PC-3 (cell line): ENCODE results near the gene C10orf71. TPM values are rescaled to one million over a fixed set of nuclear protein-coding genes. Genes with fewer than 3 reads are reported as not detected.

Experiments used
- ATAC-seq: fragments of 200-7000 bp; cut with Tn5 transposase; 2 replicates; pipeline ENCODE4 v1.9.1; 2020; ENCODE audit warnings: mild to moderate bottlenecking, moderate library complexity
- BruUV-seq: library from RNA; stranded (reverse); fragments of 400-500 nt; replicated peaks from 2 replicates; lab custom pipeline; 2021; lab: Mats Ljungman, UMichigan
- CTCF ChIA-PET: fragments of 300-600 bp; sonication (Branson Sonifier 250); formaldehyde crosslinking; loops from one replicate; lab custom pipeline; 2022; ENCODE audit warnings: antibody characterized with exemption; lab: Charles Lee
- POLR2A ChIA-PET: fragments of 300-600 bp; sonication (Branson Sonifier 250); formaldehyde crosslinking; loops from one replicate; lab custom pipeline; 2022; ENCODE audit warnings: antibody characterized with exemption; ENCODE audit not compliant: unreplicated experiment; lab: Charles Lee
- DNase-seq: peaks from one replicate; pipeline ENCODE4 v3.0.0-alpha.2; 2015
- H2AFZ ChIP-seq: fragments of 300-600 bp; sonication (generic); 2 replicates; pipeline ENCODE4 v1.6.0; 2016; ENCODE audit warnings: antibody characterized with exemption, low read length
- H3F3A ChIP-seq: fragments of 300-600 bp; sonication (generic); one replicate; pipeline ENCODE4 v1.6.0; 2017; ENCODE audit warnings: antibody characterized with exemption, low read length, control low read depth, mild to moderate bottlenecking; ENCODE audit not compliant: unreplicated experiment
- H3K27ac ChIP-seq: fragments of 300-600 bp; sonication (generic); 2 replicates; pipeline ENCODE4 v1.5.1; 2016; ENCODE audit warnings: mild to moderate bottlenecking, low read length
- H3K27me3 ChIP-seq: fragments of 300-600 bp; sonication (generic); 2 replicates; pipeline ENCODE4 v1.6.1; 2016; ENCODE audit warnings: low read length, mixed read lengths
- H3K36me3 ChIP-seq: fragments of 300-600 bp; sonication (generic); 2 replicates; pipeline ENCODE4 v1.6.1; 2016; ENCODE audit warnings: low read depth, mixed run types, low read length, mixed read lengths
- H3K4me1 ChIP-seq: fragments of 300-600 bp; sonication (generic); 2 replicates; pipeline ENCODE4 v1.5.1; 2016; ENCODE audit warnings: low read length; ENCODE audit not compliant: insufficient read depth
- H3K4me2 ChIP-seq: fragments of 300-600 bp; sonication (generic); 2 replicates; pipeline ENCODE4 v1.6.0; 2016; ENCODE audit warnings: low read length
- H3K4me3 ChIP-seq: fragments of 300-600 bp; sonication (generic); 2 replicates; pipeline ENCODE4 v1.5.1; 2016; ENCODE audit warnings: mild to moderate bottlenecking, low read length, mixed read lengths
- H3K79me2 ChIP-seq: fragments of 300-600 bp; sonication (generic); 2 replicates; pipeline ENCODE4 v1.6.1; 2017; ENCODE audit warnings: low read length, mixed read lengths
- H3K9ac ChIP-seq: fragments of 300-600 bp; sonication (generic); 2 replicates; pipeline ENCODE4 v1.6.0; 2016; ENCODE audit warnings: mild to moderate bottlenecking, low read length
- H3K9me2 ChIP-seq: fragments of 300-600 bp; sonication (generic); replicated peaks from 2 replicates; pipeline ENCODE4 v1.6.1; 2016; ENCODE audit warnings: mixed run types, low read length, mixed read lengths
- H3K9me3 ChIP-seq: fragments of 300-600 bp; sonication (generic); 2 replicates; pipeline ENCODE4 v1.6.1; 2016; ENCODE audit warnings: low read length, mixed read lengths
- H4K20me1 ChIP-seq: fragments of 300-600 bp; sonication (generic); 2 replicates; pipeline ENCODE4 v1.6.1; 2016; ENCODE audit warnings: low read length, mixed read lengths
- CTCF ChIP-seq: fragments of 300-600 bp; sonication (generic); conservative IDR thresholded peaks from 2 replicates; pipeline ENCODE4 v1.5.1; 2017; ENCODE audit warnings: antibody characterized with exemption, low read depth, mild to moderate bottlenecking, low read length
- EZH2 ChIP-seq: fragments of 300-600 bp; sonication (generic); IDR thresholded peaks from one replicate; pipeline ENCODE4 v1.6.1; 2017; ENCODE audit warnings: antibody characterized with exemption, mild to moderate bottlenecking, low read length; ENCODE audit not compliant: unreplicated experiment
- EZH2phosphoT487 ChIP-seq: fragments of 300-600 bp; sonication (generic); IDR thresholded peaks from 2 replicates; pipeline ENCODE4 v1.6.1; 2018; ENCODE audit warnings: mild to moderate bottlenecking, antibody characterized with exemption, low read length, borderline replicate concordance
- intact Hi-C: fragments of 100-400 bp; cut with micrococcal nuclease; formaldehyde crosslinking; loops from 2 replicates; pipeline ENCODE4 v1.9.0; 2023
- total RNA-seq: library from RNA; depleted of rRNA; stranded (reverse); fragments of >200 nt; gene quantifications from 2 replicates; pipeline ENCODE4 v1.2.3, GENCODE V29; 2014

Gene C10orf71
- total RNA-seq, 1 experiment from 2014 or later = not detected

GRCh38 chr10:49321021-49321420 lies 22.1 kb downstream of the C10orf71 start:
- no peak overlapping the region for H3K27ac ChIP-seq
- H3K79me2 ChIP-seq = no peaks in the 10 kb centered on the region
- H3K9me3 ChIP-seq = no peaks in the 10 kb centered on the region
- H3K4me3 ChIP-seq = no peak overlapping the region
- H3K4me1 ChIP-seq = no peaks in the 10 kb centered on the region
- H3F3A ChIP-seq = no peaks in the 10 kb centered on the region
- DNase-seq (no peak), ATAC-seq (no peak)
- TF ChIP-seq EZH2 (no peak), EZH2phosphoT487 (no peak), CTCF (no peak)
- ChIA-PET POLR2A (no interaction called here), CTCF (no interaction called here)
- H2AFZ ChIP-seq = no peak overlapping the region
- H3K27me3 ChIP-seq = peaks cover 80% of the 10 kb centered on the region
- no peaks in the 10 kb centered on the region for H3K36me3 ChIP-seq
- intact Hi-C loops = loop anchor here (10.0 kb wide), 1 partner anchor 956 kb away; no protein-coding TSS in a partner anchor
- H3K9me2 ChIP-seq = no peaks in the 10 kb centered on the region
- no peaks in the 10 kb centered on the region for H4K20me1 ChIP-seq
- H3K4me2 ChIP-seq = no peak overlapping the region
- no peak overlapping the region for H3K9ac ChIP-seq
- BruUV-seq = no TSS peak

GRCh38 chr10:49322371-49323170 lies 23.6 kb downstream of the C10orf71 start:
- no peak for DNase-seq

More at GRCh38 chr10:49322371-49323170, 23.6 kb downstream of the C10orf71 start:
- Histone ChIP-seq H3K4me1 (no peaks in the 10 kb centered on the region), H3K36me3 (no peaks in the 10 kb centered on the region), H3K27me3 (peaks cover 79% of the 10 kb centered on the region), H3K4me2 (no peak overlapping the region), H3K79me2 (no peaks in the 10 kb centered on the region), H4K20me1 (no peaks in the 10 kb centered on the region), H3K9me3 (no peaks in the 10 kb centered on the region), H3K9ac (no peak overlapping the region), H3K27ac (no peak overlapping the region), H3K4me3 (no peak overlapping the region), H2AFZ (no peak overlapping the region), H3F3A (no peaks in the 10 kb centered on the region), H3K9me2 (no peaks in the 10 kb centered on the region)
- BruUV-seq = no TSS peak
- POLR2A ChIA-PET = no interaction called here
- intact Hi-C loops = loop anchor here (10.0 kb wide), 1 partner anchor 958 kb away; no protein-coding TSS in a partner anchor
- ATAC-seq = no peak
- TF ChIP-seq EZH2 (no peak), EZH2phosphoT487 (no peak), CTCF (no peak)
- CTCF ChIA-PET = interaction anchor here (0.6 kb wide), 2 partner anchors 243 to 667 kb away, joined by 3 to 5 read pairs; no protein-coding TSS in a partner anchor
